Hematopoietic multipotent progenitor cell treated with erythropoietin and hydrocortisone succinate and interleukin-3 and kit ligand, for 6 days (in vitro differentiated cells): ENCODE data around the gene ACSL3.
A peak's percentile ranks its signal among the peaks of the same experiment; 100 is the strongest.
"Not testable (repeated sequence)": the region's sequence is repeated elsewhere in the genome, so short reads cannot be mapped to it uniquely, and the experiment has no call there.

Experiments
- DNase-seq: peaks from one replicate; pipeline ENCODE4 v3.0.0-alpha.2; 2015

The ACSL3 gene

GRCh38 chr2:222979484-222979883, 118.6 kb downstream of the ACSL3 start:
- DNase-seq: no peak

- peak; percentile 10 for DNase-seq
Measured at GRCh38 chr2:222982010-222982908, 121.4 kb downstream of the ACSL3 start.

GRCh38 chr2:222982909-222983265, 122.1 kb downstream of the ACSL3 start:
- DNase-seq: no peak

- no peak for DNase-seq
Measured at GRCh38 chr2:222984908-222985307, 124.1 kb downstream of the ACSL3 start.

GRCh38 chr2:222989431-222989830, 128.6 kb downstream of the ACSL3 start:
- no peak for DNase-seq

- not testable (repeated sequence) for DNase-seq
Measured at GRCh38 chr2:222990206-222990605, 129.4 kb downstream of the ACSL3 start.

- DNase-seq: no peak
Measured at GRCh38 chr2:222992137-222992536, 131.3 kb downstream of the ACSL3 start.
